Measurements from ENCODE around the gene BRAP.

DNA sequence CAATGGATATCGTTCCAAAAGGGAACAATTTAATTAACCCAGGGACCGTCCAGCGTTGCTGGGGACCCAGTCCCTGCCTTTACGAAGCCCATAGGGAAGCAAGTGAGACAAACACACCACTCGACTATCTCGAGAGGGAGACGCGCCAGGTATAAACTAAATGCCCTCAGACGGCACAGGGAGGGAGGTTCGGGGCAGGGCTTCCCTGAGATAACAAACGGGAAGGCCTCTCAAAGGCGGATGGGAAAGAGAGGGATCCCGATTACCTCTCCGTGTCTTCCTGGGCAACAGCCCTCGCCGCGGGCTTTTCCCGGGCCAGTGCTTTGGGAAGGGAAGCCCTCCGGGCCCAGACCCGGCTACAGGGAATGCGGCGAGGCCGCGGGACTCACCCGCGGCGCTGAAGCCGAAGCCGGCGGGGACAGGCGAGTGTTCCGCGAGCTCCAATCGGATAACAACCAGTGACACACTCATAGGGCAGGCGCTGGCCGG lies 390 bp downstream of the BRAP start:
- TF ChIP-seq, protein P1, sequence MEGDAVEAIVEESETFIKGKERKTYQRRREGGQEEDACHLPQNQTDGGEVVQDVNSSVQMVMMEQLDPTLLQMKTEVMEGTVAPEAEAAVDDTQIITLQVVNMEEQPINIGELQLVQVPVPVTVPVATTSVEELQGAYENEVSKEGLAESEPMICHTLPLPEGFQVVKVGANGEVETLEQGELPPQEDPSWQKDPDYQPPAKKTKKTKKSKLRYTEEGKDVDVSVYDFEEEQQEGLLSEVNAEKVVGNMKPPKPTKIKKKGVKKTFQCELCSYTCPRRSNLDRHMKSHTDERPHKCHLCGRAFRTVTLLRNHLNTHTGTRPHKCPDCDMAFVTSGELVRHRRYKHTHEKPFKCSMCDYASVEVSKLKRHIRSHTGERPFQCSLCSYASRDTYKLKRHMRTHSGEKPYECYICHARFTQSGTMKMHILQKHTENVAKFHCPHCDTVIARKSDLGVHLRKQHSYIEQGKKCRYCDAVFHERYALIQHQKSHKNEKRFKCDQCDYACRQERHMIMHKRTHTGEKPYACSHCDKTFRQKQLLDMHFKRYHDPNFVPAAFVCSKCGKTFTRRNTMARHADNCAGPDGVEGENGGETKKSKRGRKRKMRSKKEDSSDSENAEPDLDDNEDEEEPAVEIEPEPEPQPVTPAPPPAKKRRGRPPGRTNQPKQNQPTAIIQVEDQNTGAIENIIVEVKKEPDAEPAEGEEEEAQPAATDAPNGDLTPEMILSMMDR (tag by site-specific recombination; IDR thresholded peaks at IDR 0.05) = no peak
- TF ChIP-seq, protein P2, sequence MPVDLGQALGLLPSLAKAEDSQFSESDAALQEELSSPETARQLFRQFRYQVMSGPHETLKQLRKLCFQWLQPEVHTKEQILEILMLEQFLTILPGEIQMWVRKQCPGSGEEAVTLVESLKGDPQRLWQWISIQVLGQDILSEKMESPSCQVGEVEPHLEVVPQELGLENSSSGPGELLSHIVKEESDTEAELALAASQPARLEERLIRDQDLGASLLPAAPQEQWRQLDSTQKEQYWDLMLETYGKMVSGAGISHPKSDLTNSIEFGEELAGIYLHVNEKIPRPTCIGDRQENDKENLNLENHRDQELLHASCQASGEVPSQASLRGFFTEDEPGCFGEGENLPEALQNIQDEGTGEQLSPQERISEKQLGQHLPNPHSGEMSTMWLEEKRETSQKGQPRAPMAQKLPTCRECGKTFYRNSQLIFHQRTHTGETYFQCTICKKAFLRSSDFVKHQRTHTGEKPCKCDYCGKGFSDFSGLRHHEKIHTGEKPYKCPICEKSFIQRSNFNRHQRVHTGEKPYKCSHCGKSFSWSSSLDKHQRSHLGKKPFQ (tag by site-specific recombination; IDR thresholded peaks at IDR 0.05) = no peak
- TF ChIP-seq ZNF175 (tag by site-specific recombination; IDR thresholded peaks at IDR 0.05) = no peak
- TF ChIP-seq, protein P3, sequence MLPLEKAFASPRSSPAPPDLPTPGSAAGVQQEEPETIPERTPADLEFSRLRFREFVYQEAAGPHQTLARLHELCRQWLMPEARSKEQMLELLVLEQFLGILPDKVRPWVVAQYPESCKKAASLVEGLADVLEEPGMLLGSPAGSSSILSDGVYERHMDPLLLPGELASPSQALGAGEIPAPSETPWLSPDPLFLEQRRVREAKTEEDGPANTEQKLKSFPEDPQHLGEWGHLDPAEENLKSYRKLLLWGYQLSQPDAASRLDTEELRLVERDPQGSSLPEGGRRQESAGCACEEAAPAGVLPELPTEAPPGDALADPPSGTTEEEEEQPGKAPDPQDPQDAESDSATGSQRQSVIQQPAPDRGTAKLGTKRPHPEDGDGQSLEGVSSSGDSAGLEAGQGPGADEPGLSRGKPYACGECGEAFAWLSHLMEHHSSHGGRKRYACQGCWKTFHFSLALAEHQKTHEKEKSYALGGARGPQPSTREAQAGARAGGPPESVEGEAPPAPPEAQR (tag by site-specific recombination; IDR thresholded peaks at IDR 0.05) = no peak
